DMS53 (cell line): ENCODE results near the gene HTR6.

Experiments
- DNase-seq: peaks from one replicate; lab custom pipeline; 2025; lab: John Stamatoyannopoulos, UW

Gene HTR6

GRCh38 chr1:19720973-19721372 lies 56.3 kb downstream of the HTR6 start:
- no peak for DNase-seq

DNA sequence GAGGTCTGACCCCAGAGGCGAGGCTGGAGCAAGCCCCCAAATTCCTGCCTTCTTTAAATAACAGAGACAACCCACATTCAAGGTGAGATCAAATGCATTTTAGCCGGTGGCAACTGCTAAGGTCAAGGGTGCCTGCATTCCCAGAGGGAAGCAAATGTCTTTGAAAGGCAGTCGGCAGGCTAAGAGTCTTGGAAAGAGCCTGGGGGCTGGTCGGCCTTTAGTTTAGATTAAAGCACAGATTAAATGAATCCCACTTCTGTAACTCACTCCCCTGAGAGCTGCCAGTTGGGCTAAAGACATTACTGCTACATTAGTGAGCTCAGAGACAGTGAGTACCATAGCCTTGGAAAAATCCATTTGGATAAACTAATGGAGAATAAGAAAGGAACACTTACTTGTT lies 59.2 kb downstream of the HTR6 start:
- no peak for DNase-seq

- no peak for DNase-seq
Measured at GRCh38 chr1:19725606-19726005, 60.9 kb downstream of the HTR6 start.

DNA sequence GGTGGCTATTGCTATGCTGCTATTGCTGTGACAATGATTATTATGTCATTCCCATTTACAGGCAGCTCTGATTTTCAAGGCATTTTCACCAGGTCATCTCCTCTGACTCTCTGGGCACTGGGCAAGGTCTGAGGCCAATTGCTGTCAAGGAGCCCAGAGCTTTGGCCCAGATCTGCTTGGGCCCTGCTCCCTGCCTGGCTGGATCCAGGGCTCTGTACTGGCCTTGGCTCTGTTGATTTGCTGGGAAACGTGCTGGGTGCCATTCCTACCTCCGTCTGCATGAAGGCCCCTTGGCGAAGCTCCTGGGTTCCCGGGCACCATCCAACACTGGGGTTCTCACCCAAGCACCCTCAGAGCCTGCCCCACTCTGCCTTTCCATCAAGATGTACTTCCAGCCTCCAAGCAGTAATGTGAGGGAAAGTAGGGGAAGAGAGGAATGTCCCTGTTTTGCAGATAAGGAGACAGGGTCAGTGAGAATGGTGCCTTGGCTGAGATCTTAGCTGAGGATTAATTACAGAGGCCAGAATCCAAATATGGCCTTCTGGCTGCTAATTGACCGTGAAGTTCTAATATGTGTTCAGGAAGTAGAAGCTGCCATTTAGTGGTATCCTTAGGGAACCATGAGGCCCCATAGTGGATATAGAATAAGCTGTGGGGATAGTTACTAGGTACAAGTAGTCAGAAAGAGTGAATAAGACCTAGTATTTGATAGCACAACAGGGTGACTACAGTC lies 63.9 kb downstream of the HTR6 start:
- DNase-seq: no peak

GRCh38 chr1:19730232-19730631 lies 65.6 kb downstream of the HTR6 start:
- DNase-seq: no peak
